Measurements from ENCODE around the gene TCEAL9. TPM values are rescaled to one million over a fixed set of nuclear protein-coding genes. Genes with fewer than 3 reads are reported as not detected.

The TCEAL9 gene
- total RNA-seq, 4 donors from 2014 or later = 26.1 to 95.6 (median 52.6) TPM

- no peaks in the 10 kb centered on the region for H3K4me1 ChIP-seq
- TF ChIP-seq POLR2A (IDR thresholded peaks at IDR 0.05) (no peak), CTCF (IDR thresholded peaks at IDR 0.05) (no peak)
- no peak overlapping the region for H3K27ac ChIP-seq
- no peak overlapping the region for H3K4me3 ChIP-seq
- intact Hi-C loops (cut with DNase I; ENCODE audit: low total_unique reads) = no loop called here
- DNase-seq = no peak
- H3K36me3 ChIP-seq = no peaks in the 10 kb centered on the region
- no peaks in the 10 kb centered on the region for H3K27me3 ChIP-seq
- no peaks in the 10 kb centered on the region for H3K9me3 ChIP-seq
Observed at GRCh38 chrX:103400931-103401330, 44.6 kb downstream of the TCEAL9 start.

GRCh38 chrX:103404231-103405008, 48.1 kb downstream of the TCEAL9 start:
- Histone ChIP-seq H3K4me3 (peak overlapping the region; percentile 31 to 42), H3K36me3 (no peaks in the 10 kb centered on the region), H3K4me1 (no peaks in the 10 kb centered on the region), H3K27ac (peak overlapping the region in 1 of 2 donors; percentile 31), H3K27me3 (no peaks in the 10 kb centered on the region), H3K9me3 (no peaks in the 10 kb centered on the region)
- intact Hi-C loops (cut with DNase I; ENCODE audit: low total_unique reads) = no loop called here
- peak; percentile 49 to 56 for DNase-seq
- no peak for TF ChIP-seq POLR2A (IDR thresholded peaks at IDR 0.05)
- TF ChIP-seq CTCF (IDR thresholded peaks at IDR 0.05) = no peak

- no peaks in the 10 kb centered on the region for H3K27me3 ChIP-seq
- no peaks in the 10 kb centered on the region for H3K36me3 ChIP-seq
- no peaks in the 10 kb centered on the region for H3K9me3 ChIP-seq
- intact Hi-C loops (cut with DNase I; ENCODE audit: low total_unique reads) = no loop called here
- peak overlapping the region; percentile 31 to 42 for H3K4me3 ChIP-seq
- H3K4me1 ChIP-seq = no peaks in the 10 kb centered on the region
- DNase-seq = no peak
- TF ChIP-seq POLR2A (IDR thresholded peaks at IDR 0.05) (no peak), CTCF (IDR thresholded peaks at IDR 0.05) (no peak)
- peak overlapping the region in 1 of 2 donors; percentile 31 for H3K27ac ChIP-seq
Observed at GRCh38 chrX:103405009-103405333, 48.7 kb downstream of the TCEAL9 start.

GRCh38 chrX:103406256-103406655, 50.0 kb downstream of the TCEAL9 start:
- TF ChIP-seq POLR2A (IDR thresholded peaks at IDR 0.05) = no peak
- no peak for TF ChIP-seq CTCF (IDR thresholded peaks at IDR 0.05)
- Histone ChIP-seq H3K9me3 (no peaks in the 10 kb centered on the region), H3K27me3 (no peaks in the 10 kb centered on the region), H3K36me3 (no peaks in the 10 kb centered on the region), H3K27ac (no peak overlapping the region), H3K4me1 (no peaks in the 10 kb centered on the region), H3K4me3 (no peak overlapping the region)
- intact Hi-C loops (cut with DNase I; ENCODE audit: low total_unique reads) = no loop called here
- no peak for DNase-seq

GRCh38 chrX:103407776-103408175, 51.5 kb downstream of the TCEAL9 start:
- no peak overlapping the region for H3K4me3 ChIP-seq
- DNase-seq = no peak
- H3K4me1 ChIP-seq = no peaks in the 10 kb centered on the region
- intact Hi-C loops (cut with DNase I; ENCODE audit: low total_unique reads) = no loop called here
- H3K9me3 ChIP-seq = no peaks in the 10 kb centered on the region
- no peak for TF ChIP-seq CTCF (IDR thresholded peaks at IDR 0.05)
- no peak for TF ChIP-seq POLR2A (IDR thresholded peaks at IDR 0.05)
- H3K36me3 ChIP-seq = no peaks in the 10 kb centered on the region
- H3K27me3 ChIP-seq = no peaks in the 10 kb centered on the region
- no peak overlapping the region for H3K27ac ChIP-seq

Small RNA genes lying within 50 kb of the gene (small RNA-seq; reads per million reads assigned to genes)
- gene Z92846.1 = not detected

Other genes starting within 250 kb of the TCEAL9 start
- gene BEX4, start 141.4 kb upstream of the TCEAL9 start, total RNA-seq = 10 to 100 TPM; 34.4 to 80.4 (median 49.1) TPM
- gene TCEAL8, start 101.4 kb upstream of the TCEAL9 start, total RNA-seq = 100 to 1,000 TPM in 3 of 4 donors, 10 to 100 TPM in 1; 56.1 to 181 (median 128) TPM
- gene TCEAL5, start 79.8 kb upstream of the TCEAL9 start, total RNA-seq = 1 to 10 TPM in 2 of 4 donors, not detected in 2; 5.4 to 6.5 TPM
- 10 to 100 TPM in 2 of 4 donors, 1 to 10 TPM in 1, not detected in 1; 1.5 to 35.6 (median 15.5) TPM for gene BEX2, start 45.5 kb upstream of the TCEAL9 start, total RNA-seq
- 10 to 100 TPM; 23.6 to 90.0 (median 60.4) TPM for gene TCEAL7, start 26.3 kb upstream of the TCEAL9 start, total RNA-seq
- 100 to 1,000 TPM; 101 to 224 (median 179) TPM for gene BEX3, start 20.0 kb downstream of the TCEAL9 start, total RNA-seq
- 1 to 10 TPM in 3 of 4 donors, under 1 TPM in 1; 0.88 to 8.7 (median 3.9) TPM for gene RAB40A, start 163.0 kb downstream of the TCEAL9 start, total RNA-seq
- gene TCEAL4, start 229.0 kb downstream of the TCEAL9 start, total RNA-seq = 100 to 1,000 TPM in 3 of 4 donors, 10 to 100 TPM in 1; 79.8 to 380 (median 308) TPM

All from uterus (tissue), 4 donors.